Heart right ventricle (tissue), 16 donors: ENCODE measurements around the gene GNB1L. TPM values are rescaled to one million over a fixed set of nuclear protein-coding genes. Genes with fewer than 3 reads are reported as not detected.

Source experiments
- ATAC-seq, 8 donors: fragments of 200-7000 bp; cut with Tn5 transposase; one replicate each; pipeline ENCODE4 v1.9.1; 2020; ENCODE audit warnings: mild to moderate bottlenecking in 8 of 8, moderate library complexity in 8 of 8, moderate number of reproducible peaks in 1 of 8
- DNase-seq, 2 donors: peaks; one replicate each; pipeline ENCODE4 v3.0.0-alpha.2; 2020
- H3K27ac ChIP-seq, 10 donors: fragments of 200-600 bp; sonication (generic) in 2 of 10; one replicate each; pipeline versions ENCODE4 v1.5.0 to v1.8.0; 2020 to 2022; ENCODE audit warnings: mild to moderate bottlenecking in 3 of 10
- H3K27me3 ChIP-seq, 7 donors: fragments of 200-600 bp; one replicate each; pipeline ENCODE4 v1.8.0; 2021 to 2022; ENCODE audit warnings: mild to moderate bottlenecking in 2 of 7
- H3K36me3 ChIP-seq, 9 donors: fragments of 200-600 bp; sonication (generic) in 1 of 9; one replicate each; pipeline versions ENCODE4 v1.5.0 to v1.8.0; 2020 to 2022; ENCODE audit warnings: mild to moderate bottlenecking in 2 of 9
- H3K4me1 ChIP-seq, 9 donors: fragments of 200-600 bp; sonication (generic) in 1 of 9; one replicate each; pipeline versions ENCODE4 v1.5.0 to v1.8.0; 2020 to 2022; ENCODE audit warnings: mild to moderate bottlenecking in 4 of 9
- H3K4me3 ChIP-seq, 10 donors: fragments of 200-600 bp; sonication (generic) in 2 of 10; one replicate each; pipeline versions ENCODE4 v1.5.0 to v1.8.0; 2020 to 2022; ENCODE audit warnings: mild to moderate bottlenecking in 7 of 10, moderate library complexity in 2 of 10
- H3K9me3 ChIP-seq, 11 donors: fragments of 200-600 bp in 10 of 11; sonication (generic) in 2 of 11; one replicate each; pipeline versions ENCODE4 v1.5.0 to v1.8.0; 2013 to 2022; ENCODE audit warnings: mild to moderate bottlenecking in 2 of 11, control low read depth in 1 of 11, moderate library complexity in 1 of 11
- WGBS, 2 donors: extraction: QIAGEN DNeasy Blood & Tissue Kit; methylation state at CpG; one replicate each; pipeline ENCODE4 v1.1.7; 2013; ENCODE audit warnings: inconsistent platforms in 1 of 2; 5-methylcytosine and 5-hydroxymethylcytosine counted together
- intact Hi-C, 10 donors: fragments of 100-400 bp; cut with DNase I; formaldehyde crosslinking; loops; one replicate each; pipeline versions ENCODE4 v1.11.1 to v1.14.2; 2022
- polyA plus RNA-seq, 2 donors: library from polyadenylated mRNA; stranded (reverse); fragments of 200-250 nt; gene quantifications; one replicate each; pipeline ENCODE4 v1.2.3, GENCODE V29; 2013
- total RNA-seq, 10 donors: library from RNA; stranded (reverse); fragmentation: NEBNext Ultra II Directional in 3 of 10; extraction: Animal tissue kit (Norgen Biotek cat#: 25700) in 3 of 10; gene quantifications; one replicate each; pipeline versions ENCODE4 v1.2.1 to v1.2.4, GENCODE V29; 2021 to 2023
- TF ChIP-seq, protein P1 (sequence below), 9 donors: fragments of 200-600 bp; sonication (generic) in 2 of 9; IDR thresholded peaks; one replicate each; pipeline versions ENCODE4 v1.5.0 to v1.8.0; 2021 to 2022; ENCODE audit warnings: antibody characterized with exemption in 9 of 9, mild to moderate bottlenecking in 5 of 9, moderate library complexity in 1 of 9
- donor health status: Arrhythmogenic right ventricular cardiomyopathy.
- donor health status: ischemic (EF 13 %, LVEDD 7.1; RV severe dilation, severe dysfunction).
- donor health status: healthy with polysubstance abuse.
- donor health status: DM: no; HTN: yes; CAD: no.
- donor health status: DM: no; HTN: no; CAD: no.
- donor health status: ischemic (EF 25% LVEDD 6.9; RV normal size, moderate dysfunction).
- donor health status: ischemic (EF 25% LVEDD 5.7; RV mildly dilated, moderate dysfunction).
- donor health status: healthy.
- donor health status: DM: yes; HTN: yes; CAD: no.
- donor health status: Ischemic cardiomyopathy.
- donor health status: ischemic (EF 35%, LVEDD 5.7; RV mildly dilated, moderate dysfunction).
- donor health status: nonischemic (EF 11% LVEDD 7.7; RV severe dilation, severe dysfunction).
- donor health status: DM: yes; HTN: yes; CAD: no.
- donor health status: PGD.
- donor health status: ischemic (EF 29% LVEDD 5.4; RV normal size, mild dysfunction).
- donor health status: nonischemic (EF 23%, LVEDD 6.1; RV moderate dilation, normal function).

GNB1L gene
- total and polyA plus RNA-seq, 12 donors = 0.76 to 9.3 (median 1.9) TPM

DNA sequence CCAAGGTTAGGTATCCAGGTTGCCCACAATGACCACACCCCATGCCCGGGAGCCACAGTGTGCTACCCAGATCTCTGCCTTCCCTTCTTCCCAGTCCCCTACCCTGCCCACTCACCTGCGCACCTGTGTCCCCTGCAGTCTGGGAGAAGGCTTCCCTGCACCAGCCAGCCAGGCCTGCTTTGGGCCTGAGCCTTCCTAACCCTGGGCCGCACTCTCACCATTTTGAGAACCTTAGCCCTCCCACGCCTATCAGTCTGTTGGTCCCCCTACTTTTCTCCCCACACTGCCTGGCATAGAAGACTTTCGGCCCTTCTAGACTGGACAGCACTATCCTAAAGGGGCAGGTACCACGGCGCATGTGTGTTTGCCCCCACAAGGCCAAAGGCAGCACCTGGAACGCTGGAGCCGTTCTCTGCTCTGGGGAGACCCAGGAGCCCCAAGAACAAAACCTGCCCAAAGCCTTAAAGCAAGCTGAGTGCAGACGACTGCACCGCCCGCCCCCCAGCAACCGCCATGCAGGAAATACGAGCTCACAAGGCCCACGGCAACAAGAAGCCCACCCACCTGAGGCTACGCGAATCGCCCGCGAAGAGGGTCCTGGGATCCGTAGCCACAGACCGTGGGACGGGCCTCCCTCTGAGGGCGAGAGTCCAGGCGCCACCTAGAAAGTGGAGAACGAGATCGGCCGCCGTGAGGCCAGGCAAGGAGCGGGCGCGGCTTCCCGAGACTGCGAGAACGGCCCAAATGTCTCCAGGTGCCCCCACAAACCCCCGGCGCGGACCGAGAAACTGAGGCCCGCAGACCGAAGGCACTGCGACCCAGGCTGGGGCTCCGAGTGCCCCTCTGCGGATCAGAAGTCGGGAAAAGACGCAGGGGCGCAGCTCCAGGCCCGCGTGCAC is 546 bp downstream of the GNB1L start:
- H3K36me3 ChIP-seq = peaks cover 0 to 36% (median 10%) of the 10 kb centered on the region in 9 donors
- intact Hi-C loops = loop anchor here in 1 of 10 donors (5.0 kb wide), 1 partner anchor 52 kb away; no protein-coding TSS in a partner anchor
- TF ChIP-seq, protein P1, sequence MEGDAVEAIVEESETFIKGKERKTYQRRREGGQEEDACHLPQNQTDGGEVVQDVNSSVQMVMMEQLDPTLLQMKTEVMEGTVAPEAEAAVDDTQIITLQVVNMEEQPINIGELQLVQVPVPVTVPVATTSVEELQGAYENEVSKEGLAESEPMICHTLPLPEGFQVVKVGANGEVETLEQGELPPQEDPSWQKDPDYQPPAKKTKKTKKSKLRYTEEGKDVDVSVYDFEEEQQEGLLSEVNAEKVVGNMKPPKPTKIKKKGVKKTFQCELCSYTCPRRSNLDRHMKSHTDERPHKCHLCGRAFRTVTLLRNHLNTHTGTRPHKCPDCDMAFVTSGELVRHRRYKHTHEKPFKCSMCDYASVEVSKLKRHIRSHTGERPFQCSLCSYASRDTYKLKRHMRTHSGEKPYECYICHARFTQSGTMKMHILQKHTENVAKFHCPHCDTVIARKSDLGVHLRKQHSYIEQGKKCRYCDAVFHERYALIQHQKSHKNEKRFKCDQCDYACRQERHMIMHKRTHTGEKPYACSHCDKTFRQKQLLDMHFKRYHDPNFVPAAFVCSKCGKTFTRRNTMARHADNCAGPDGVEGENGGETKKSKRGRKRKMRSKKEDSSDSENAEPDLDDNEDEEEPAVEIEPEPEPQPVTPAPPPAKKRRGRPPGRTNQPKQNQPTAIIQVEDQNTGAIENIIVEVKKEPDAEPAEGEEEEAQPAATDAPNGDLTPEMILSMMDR (IDR thresholded peaks at IDR 0.05) = no peak
- H3K27ac ChIP-seq = peak overlapping the region; percentile 31 to 98 (median 94)
- WGBS, 2 donors = 2 to 3% methylated on average over 49 of the region's 49 CpGs
- ATAC-seq (peak in 7 of 8 donors; percentile 0 to 15 (median 8)), DNase-seq (peak in 1 of 2 donors; percentile 46)
- no peaks in the 10 kb centered on the region for H3K9me3 ChIP-seq
- H3K4me1 ChIP-seq = peaks cover 18 to 33% (median 27%) of the 10 kb centered on the region in 9 donors
- no peaks in the 10 kb centered on the region for H3K27me3 ChIP-seq
- H3K4me3 ChIP-seq = peak overlapping the region; percentile 69 to 98 (median 95)

- DNase-seq (no peak), ATAC-seq (no peak)
- Histone ChIP-seq H3K36me3 (peaks cover 0 to 36% (median 10%) of the 10 kb centered on the region in 9 donors), H3K4me3 (peak overlapping the region; percentile 69 to 98 (median 95)), H3K27me3 (no peaks in the 10 kb centered on the region), H3K4me1 (peaks cover 18 to 33% (median 27%) of the 10 kb centered on the region in 9 donors), H3K27ac (peak overlapping the region in 5 of 10 donors; percentile 92 to 98 (median 94)), H3K9me3 (no peaks in the 10 kb centered on the region)
- intact Hi-C loops = loop anchor here in 1 of 10 donors (5.0 kb wide), 1 partner anchor 51 kb away; no protein-coding TSS in a partner anchor
- TF ChIP-seq, protein P1 (IDR thresholded peaks at IDR 0.05) = no peak
- 55 to 60% methylated on average over 11 of the region's 11 CpGs for WGBS, 2 donors
These were observed 1.4 kb downstream of the GNB1L start for GRCh38 chr22:19853058-19853878.

DNA sequence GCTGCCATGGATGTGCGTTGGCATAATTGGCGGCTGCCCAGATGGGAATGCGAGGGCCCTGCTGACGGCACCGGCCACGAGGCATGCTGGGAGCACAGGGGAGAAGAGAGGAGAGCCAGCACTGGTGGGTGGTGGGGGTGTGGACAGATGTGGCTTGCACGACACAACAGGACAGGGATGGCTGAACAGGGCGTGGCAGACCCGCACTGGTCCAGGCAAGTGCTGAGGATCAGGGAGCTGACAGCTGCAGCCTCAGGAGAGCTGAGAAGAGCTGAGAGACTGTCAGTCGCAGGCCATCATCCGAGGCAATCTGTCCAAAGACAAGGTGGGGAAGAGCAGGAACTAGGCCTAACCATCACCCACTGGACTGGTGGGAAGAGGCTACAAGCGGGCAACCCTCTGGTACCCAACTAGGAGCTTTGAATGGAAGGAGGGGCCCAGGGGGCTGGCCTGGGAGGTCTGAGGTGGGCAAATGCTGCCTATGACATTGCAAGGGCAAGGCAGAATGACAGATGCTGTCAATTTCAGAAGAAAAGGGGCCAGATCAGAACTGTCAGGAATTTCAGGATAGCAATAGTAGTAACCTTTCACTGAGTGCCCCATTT is 2.4 kb downstream of the GNB1L start:
- Histone ChIP-seq H3K9me3 (peaks cover 0 to 2% (median 0%) of the 10 kb centered on the region in 11 donors), H3K4me1 (peaks cover 18 to 33% (median 27%) of the 10 kb centered on the region in 9 donors), H3K27ac (no peak overlapping the region), H3K27me3 (no peaks in the 10 kb centered on the region), H3K4me3 (no peak overlapping the region), H3K36me3 (peaks cover 0 to 36% (median 10%) of the 10 kb centered on the region in 9 donors)
- DNase-seq (no peak), ATAC-seq (no peak)
- intact Hi-C loops = loop anchor here in 1 of 10 donors (5.0 kb wide), 1 partner anchor 50 kb away; no protein-coding TSS in a partner anchor
- WGBS, 2 donors = 91 to 93% methylated on average over 12 of the region's 12 CpGs
- TF ChIP-seq, protein P1 (IDR thresholded peaks at IDR 0.05) = no peak
